Heart right ventricle (tissue), 16 donors: ENCODE measurements around the gene PDK4. TPM values are rescaled to one million over a fixed set of nuclear protein-coding genes. Genes with fewer than 3 reads are reported as not detected.
"Not testable (repeated sequence)": the region's sequence is repeated elsewhere in the genome, so short reads cannot be mapped to it uniquely, and the experiment has no call there.

Source experiments
- ATAC-seq, 8 donors: fragments of 200-7000 bp; cut with Tn5 transposase; one replicate each; pipeline ENCODE4 v1.9.1; 2020; ENCODE audit warnings: mild to moderate bottlenecking in 8 of 8, moderate library complexity in 8 of 8, moderate number of reproducible peaks in 1 of 8
- DNase-seq, 2 donors: peaks; one replicate each; pipeline ENCODE4 v3.0.0-alpha.2; 2020
- H3K27ac ChIP-seq, 10 donors: fragments of 200-600 bp; sonication (generic) in 2 of 10; one replicate each; pipeline versions ENCODE4 v1.5.0 to v1.8.0; 2020 to 2022; ENCODE audit warnings: mild to moderate bottlenecking in 3 of 10
- H3K27me3 ChIP-seq, 7 donors: fragments of 200-600 bp; one replicate each; pipeline ENCODE4 v1.8.0; 2021 to 2022; ENCODE audit warnings: mild to moderate bottlenecking in 2 of 7
- H3K36me3 ChIP-seq, 9 donors: fragments of 200-600 bp; sonication (generic) in 1 of 9; one replicate each; pipeline versions ENCODE4 v1.5.0 to v1.8.0; 2020 to 2022; ENCODE audit warnings: mild to moderate bottlenecking in 2 of 9
- H3K4me1 ChIP-seq, 9 donors: fragments of 200-600 bp; sonication (generic) in 1 of 9; one replicate each; pipeline versions ENCODE4 v1.5.0 to v1.8.0; 2020 to 2022; ENCODE audit warnings: mild to moderate bottlenecking in 4 of 9
- H3K4me3 ChIP-seq, 10 donors: fragments of 200-600 bp; sonication (generic) in 2 of 10; one replicate each; pipeline versions ENCODE4 v1.5.0 to v1.8.0; 2020 to 2022; ENCODE audit warnings: mild to moderate bottlenecking in 7 of 10, moderate library complexity in 2 of 10
- H3K9me3 ChIP-seq, 11 donors: fragments of 200-600 bp in 10 of 11; sonication (generic) in 2 of 11; one replicate each; pipeline versions ENCODE4 v1.5.0 to v1.8.0; 2013 to 2022; ENCODE audit warnings: mild to moderate bottlenecking in 2 of 11, control low read depth in 1 of 11, moderate library complexity in 1 of 11
- WGBS, 2 donors: extraction: QIAGEN DNeasy Blood & Tissue Kit; methylation state at CpG; one replicate each; pipeline ENCODE4 v1.1.7; 2013; ENCODE audit warnings: inconsistent platforms in 1 of 2; 5-methylcytosine and 5-hydroxymethylcytosine counted together
- intact Hi-C, 10 donors: fragments of 100-400 bp; cut with DNase I; formaldehyde crosslinking; loops; one replicate each; pipeline versions ENCODE4 v1.11.1 to v1.14.2; 2022
- polyA plus RNA-seq, 2 donors: library from polyadenylated mRNA; stranded (reverse); fragments of 200-250 nt; gene quantifications; one replicate each; pipeline ENCODE4 v1.2.3, GENCODE V29; 2013
- total RNA-seq, 10 donors: library from RNA; stranded (reverse); fragmentation: NEBNext Ultra II Directional in 3 of 10; extraction: Animal tissue kit (Norgen Biotek cat#: 25700) in 3 of 10; gene quantifications; one replicate each; pipeline versions ENCODE4 v1.2.1 to v1.2.4, GENCODE V29; 2021 to 2023
- TF ChIP-seq, protein P1 (sequence below), 9 donors: fragments of 200-600 bp; sonication (generic) in 2 of 9; IDR thresholded peaks; one replicate each; pipeline versions ENCODE4 v1.5.0 to v1.8.0; 2021 to 2022; ENCODE audit warnings: antibody characterized with exemption in 9 of 9, mild to moderate bottlenecking in 5 of 9, moderate library complexity in 1 of 9
- donor health status: Arrhythmogenic right ventricular cardiomyopathy.
- donor health status: ischemic (EF 13 %, LVEDD 7.1; RV severe dilation, severe dysfunction).
- donor health status: healthy with polysubstance abuse.
- donor health status: DM: no; HTN: yes; CAD: no.
- donor health status: DM: no; HTN: no; CAD: no.
- donor health status: ischemic (EF 25% LVEDD 6.9; RV normal size, moderate dysfunction).
- donor health status: ischemic (EF 25% LVEDD 5.7; RV mildly dilated, moderate dysfunction).
- donor health status: healthy.
- donor health status: DM: yes; HTN: yes; CAD: no.
- donor health status: Ischemic cardiomyopathy.
- donor health status: ischemic (EF 35%, LVEDD 5.7; RV mildly dilated, moderate dysfunction).
- donor health status: nonischemic (EF 11% LVEDD 7.7; RV severe dilation, severe dysfunction).
- donor health status: DM: yes; HTN: yes; CAD: no.
- donor health status: PGD.
- donor health status: ischemic (EF 29% LVEDD 5.4; RV normal size, mild dysfunction).
- donor health status: nonischemic (EF 23%, LVEDD 6.1; RV moderate dilation, normal function).

PDK4 gene
- total and polyA plus RNA-seq, 12 donors: 63.0 to 2,183 (median 269) TPM

GRCh38 chr7:95607561-95607960, 11.2 kb upstream of the PDK4 start:
- DNase-seq (peak in 1 of 2 donors; percentile 17), ATAC-seq (no peak)
- TF ChIP-seq, protein P1, sequence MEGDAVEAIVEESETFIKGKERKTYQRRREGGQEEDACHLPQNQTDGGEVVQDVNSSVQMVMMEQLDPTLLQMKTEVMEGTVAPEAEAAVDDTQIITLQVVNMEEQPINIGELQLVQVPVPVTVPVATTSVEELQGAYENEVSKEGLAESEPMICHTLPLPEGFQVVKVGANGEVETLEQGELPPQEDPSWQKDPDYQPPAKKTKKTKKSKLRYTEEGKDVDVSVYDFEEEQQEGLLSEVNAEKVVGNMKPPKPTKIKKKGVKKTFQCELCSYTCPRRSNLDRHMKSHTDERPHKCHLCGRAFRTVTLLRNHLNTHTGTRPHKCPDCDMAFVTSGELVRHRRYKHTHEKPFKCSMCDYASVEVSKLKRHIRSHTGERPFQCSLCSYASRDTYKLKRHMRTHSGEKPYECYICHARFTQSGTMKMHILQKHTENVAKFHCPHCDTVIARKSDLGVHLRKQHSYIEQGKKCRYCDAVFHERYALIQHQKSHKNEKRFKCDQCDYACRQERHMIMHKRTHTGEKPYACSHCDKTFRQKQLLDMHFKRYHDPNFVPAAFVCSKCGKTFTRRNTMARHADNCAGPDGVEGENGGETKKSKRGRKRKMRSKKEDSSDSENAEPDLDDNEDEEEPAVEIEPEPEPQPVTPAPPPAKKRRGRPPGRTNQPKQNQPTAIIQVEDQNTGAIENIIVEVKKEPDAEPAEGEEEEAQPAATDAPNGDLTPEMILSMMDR (IDR thresholded peaks at IDR 0.05): no peak
- no peaks in the 10 kb centered on the region for H3K27me3 ChIP-seq
- 78 to 83% methylated on average over 3 of the region's 3 CpGs for WGBS, 2 donors
- H3K4me1 ChIP-seq: peaks cover 4 to 86% (median 48%) of the 10 kb centered on the region in 9 donors
- no peak overlapping the region for H3K4me3 ChIP-seq
- H3K36me3 ChIP-seq: no peaks in the 10 kb centered on the region
- peak overlapping the region; percentile 56 to 96 (median 88) for H3K27ac ChIP-seq
- no peaks in the 10 kb centered on the region for H3K9me3 ChIP-seq
- intact Hi-C loops: loop anchor here in 2 of 10 donors (5.0 to 10.0 kb wide), 2 partner anchors 63 to 75 kb away; no protein-coding TSS in a partner anchor

- Histone ChIP-seq H3K27me3 (no peaks in the 10 kb centered on the region), H3K9me3 (no peaks in the 10 kb centered on the region), H3K4me3 (no peak overlapping the region), H3K36me3 (no peaks in the 10 kb centered on the region), H3K27ac (peak overlapping the region in 1 of 10 donors; percentile 69), H3K4me1 (peaks cover 4 to 83% (median 41%) of the 10 kb centered on the region in 9 donors)
- 94 to 99% methylated on average over 21 of the region's 21 CpGs for WGBS, 2 donors
- ATAC-seq: no peak
- intact Hi-C loops: loop anchor here in 2 of 10 donors (5.0 to 10.0 kb wide), 2 partner anchors 60 to 77 kb away; no protein-coding TSS in a partner anchor
- TF ChIP-seq, protein P1 (IDR thresholded peaks at IDR 0.05): no peak
- peak in 1 of 2 donors; percentile 13 for DNase-seq
Observed at GRCh38 chr7:95605275-95605674, 9.0 kb upstream of the PDK4 start.

DNA sequence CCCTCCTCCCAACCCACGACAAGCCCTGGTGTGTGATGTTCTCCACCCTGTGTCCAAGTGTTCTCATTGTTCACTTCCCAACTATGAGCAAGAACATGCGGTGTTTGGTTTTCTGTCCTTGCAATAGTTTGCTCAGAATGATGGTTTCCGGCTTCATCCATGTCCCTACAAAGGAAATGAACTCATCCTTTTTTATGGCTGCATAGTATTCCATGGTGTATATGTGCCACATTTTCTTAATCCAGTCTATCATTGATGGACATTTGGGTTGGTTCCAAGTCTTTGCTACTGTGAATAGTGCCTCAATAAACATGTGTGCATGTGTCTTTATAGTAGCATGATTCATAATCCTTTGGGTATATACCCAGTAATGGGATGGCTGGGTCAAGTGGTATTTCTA, 8.5 kb upstream of the PDK4 start:
- H3K36me3 ChIP-seq, H3K4me3 ChIP-seq, H3K27me3 ChIP-seq, H3K9me3 ChIP-seq, ATAC-seq, DNase-seq: not testable (repeated sequence)
- intact Hi-C loops: loop anchor here in 2 of 10 donors (5.0 to 10.0 kb wide), 2 partner anchors 60 to 77 kb away; no protein-coding TSS in a partner anchor
- peaks cover 4 to 78% (median 36%) of the 10 kb centered on the region in 9 donors for H3K4me1 ChIP-seq
- peak overlapping the region in 1 of 10 donors; percentile 69 for H3K27ac ChIP-seq
- WGBS, 2 donors: 94% methylated on average over 3 of the region's 3 CpGs

DNA sequence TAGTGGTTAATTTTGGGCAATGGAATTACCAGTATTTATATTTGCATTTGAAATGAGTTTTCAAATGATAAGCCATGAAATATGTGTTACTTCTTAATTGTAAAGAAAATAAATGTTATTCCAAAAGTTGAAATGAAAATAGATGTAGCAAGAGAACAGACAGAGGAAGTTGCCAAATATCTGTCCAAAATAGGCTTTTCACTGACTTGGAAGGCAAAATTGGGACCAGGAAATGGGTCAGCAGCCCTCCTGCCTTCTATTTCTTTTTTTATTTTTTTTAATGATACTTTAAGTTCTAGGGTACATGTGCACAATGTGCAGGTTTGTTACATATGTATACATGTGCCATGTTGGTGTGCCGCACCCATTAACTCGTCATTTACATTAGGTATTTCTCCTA, 8.1 kb upstream of the PDK4 start:
- peak overlapping the region in 1 of 10 donors; percentile 69 for H3K27ac ChIP-seq
- DNase-seq, ATAC-seq, H3K27me3 ChIP-seq, H3K36me3 ChIP-seq, H3K9me3 ChIP-seq, H3K4me3 ChIP-seq: not testable (repeated sequence)
- intact Hi-C loops: loop anchor here in 1 of 10 donors (10.0 kb wide), 1 partner anchor 60 kb away; no protein-coding TSS in a partner anchor
- H3K4me1 ChIP-seq: peaks cover 4 to 76% (median 33%) of the 10 kb centered on the region in 9 donors
- WGBS, 2 donors: 88 to 96% methylated on average over 2 of the region's 2 CpGs

DNA sequence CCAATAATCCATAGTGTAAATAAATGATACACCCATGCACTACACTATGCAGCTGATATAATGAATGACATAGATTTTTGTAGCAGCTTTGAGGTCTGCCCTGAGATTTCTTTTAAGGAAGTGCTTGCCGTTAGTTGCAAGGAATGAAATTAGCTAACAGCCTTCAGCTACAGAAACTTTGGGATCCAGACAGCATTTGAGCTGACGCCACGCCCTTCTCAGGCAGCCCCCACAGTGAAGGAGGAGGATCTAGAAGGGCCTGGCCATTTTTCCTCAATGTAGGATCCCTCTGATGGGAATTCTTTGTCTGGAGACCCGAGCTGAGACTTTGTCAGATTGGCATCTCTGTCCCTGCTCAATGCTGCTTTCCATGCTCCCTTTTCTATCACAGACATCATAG, 6.1 kb upstream of the PDK4 start:
- ATAC-seq (no peak), DNase-seq (no peak)
- peaks cover 0 to 78% (median 29%) of the 10 kb centered on the region in 9 donors for H3K4me1 ChIP-seq

More for the DNA sequence above, 6.1 kb upstream of the PDK4 start:
- H3K9me3 ChIP-seq: no peaks in the 10 kb centered on the region
- TF ChIP-seq, protein P1 (IDR thresholded peaks at IDR 0.05): no peak
- WGBS, 2 donors: 77 to 83% methylated on average over 4 of the region's 4 CpGs
- no peaks in the 10 kb centered on the region for H3K36me3 ChIP-seq
- H3K27ac ChIP-seq: peak overlapping the region in 1 of 10 donors; percentile 66
- H3K4me3 ChIP-seq: no peak overlapping the region
- intact Hi-C loops: loop anchor here in 1 of 10 donors (10.0 kb wide), 1 partner anchor 58 kb away; no protein-coding TSS in a partner anchor
- H3K27me3 ChIP-seq: no peaks in the 10 kb centered on the region
